Nucleus accumbens (tissue), 56 donors: ENCODE measurements around the gene RALGAPA1.
A peak's percentile ranks its signal among the peaks of the same experiment; 100 is the strongest.
"Not testable (repeated sequence)": the region's sequence is repeated elsewhere in the genome, so short reads cannot be mapped to it uniquely, and the experiment has no call there.

ENCODE experiments used
- DNase-seq, 56 donors: peaks; one replicate each; lab custom pipeline; 2025; lab: John Stamatoyannopoulos, UW

RALGAPA1 gene

DNA sequence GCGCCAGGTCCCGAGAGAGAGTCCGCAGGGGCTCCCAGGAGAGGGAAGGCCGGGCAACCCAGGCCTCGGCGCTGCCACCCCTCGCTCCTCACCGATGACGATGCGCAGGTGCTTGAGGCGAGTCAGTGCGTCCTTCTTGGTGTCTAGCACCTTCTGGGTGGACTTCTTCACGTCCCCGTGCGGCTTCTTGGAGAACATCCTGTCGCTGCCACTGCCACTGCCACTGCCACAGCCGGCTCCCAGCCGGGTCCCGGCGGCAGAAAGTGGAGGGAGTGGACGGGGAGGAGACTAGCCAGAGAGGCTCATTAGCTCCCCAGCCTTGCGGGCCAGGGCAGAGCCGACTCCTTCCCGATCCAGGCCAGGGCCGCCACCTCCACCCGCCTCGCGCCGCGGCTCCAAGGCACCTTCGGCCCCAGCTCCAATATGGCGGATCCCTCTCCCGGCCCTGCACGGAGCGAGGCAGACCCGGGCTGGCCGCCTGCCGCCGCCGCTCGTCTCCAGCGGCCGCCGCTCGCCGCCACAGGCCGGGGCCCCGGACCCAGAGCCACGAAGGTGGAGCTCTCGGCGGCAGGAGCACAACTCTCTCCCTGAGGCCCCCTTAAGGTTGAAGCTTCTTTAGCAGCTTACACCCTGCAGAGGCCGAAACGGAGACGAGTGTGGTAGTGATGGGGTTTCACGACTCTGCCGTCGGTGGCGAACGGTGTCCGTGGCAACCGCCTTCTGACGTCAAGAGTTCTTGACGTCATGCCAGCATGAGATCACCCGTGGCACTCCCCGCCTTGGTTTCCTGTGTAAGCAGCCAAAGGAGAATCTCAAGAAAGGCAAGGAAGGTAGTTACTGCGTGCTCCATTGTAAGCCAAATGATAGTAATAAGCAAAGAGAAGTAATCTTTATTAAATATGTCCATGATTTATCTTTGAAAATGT is at the start of gene RALGAPA1:
RALGAPA1 (minus strand) TSS at position 658 of the 926 bp plus-strand sequence; CDS start at position 198, 460 bp downstream.
- DNase-seq, result peak; percentile 51 to 96 (median 84)

DNA sequence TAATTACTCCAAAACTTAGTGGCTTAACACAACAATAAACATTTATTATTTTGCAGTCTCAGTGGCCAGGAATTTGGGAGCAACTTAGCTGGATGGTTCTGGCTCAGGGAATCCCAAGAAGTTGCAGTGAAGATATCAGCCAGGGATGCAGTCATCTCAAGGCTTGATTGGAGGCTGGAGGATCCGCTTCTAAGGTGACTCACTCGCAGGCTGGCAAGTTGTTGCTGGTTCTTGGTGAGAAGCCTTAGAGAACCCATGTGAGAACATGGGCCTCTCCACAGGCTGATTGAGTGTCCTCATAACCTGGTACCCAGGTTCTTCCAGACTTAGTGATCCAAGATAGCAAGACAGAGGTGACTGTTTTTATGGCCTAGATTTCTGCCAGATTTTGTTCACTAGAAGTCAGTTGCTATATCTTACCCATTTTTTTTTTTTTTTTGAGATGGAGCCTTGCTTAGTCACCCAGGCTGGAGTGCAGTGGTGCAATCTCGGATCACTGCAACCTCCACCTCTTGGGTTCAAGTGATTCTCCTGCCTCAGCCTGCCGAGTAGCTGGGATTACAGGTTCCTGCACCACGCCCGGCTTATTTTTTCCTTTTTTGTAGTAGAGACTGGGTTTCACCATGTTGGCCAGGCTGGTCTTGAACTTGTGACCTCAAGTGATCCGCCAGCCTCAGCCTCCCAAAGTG is 49.6 kb upstream of the RALGAPA1 start:
- no peak for DNase-seq

DNA sequence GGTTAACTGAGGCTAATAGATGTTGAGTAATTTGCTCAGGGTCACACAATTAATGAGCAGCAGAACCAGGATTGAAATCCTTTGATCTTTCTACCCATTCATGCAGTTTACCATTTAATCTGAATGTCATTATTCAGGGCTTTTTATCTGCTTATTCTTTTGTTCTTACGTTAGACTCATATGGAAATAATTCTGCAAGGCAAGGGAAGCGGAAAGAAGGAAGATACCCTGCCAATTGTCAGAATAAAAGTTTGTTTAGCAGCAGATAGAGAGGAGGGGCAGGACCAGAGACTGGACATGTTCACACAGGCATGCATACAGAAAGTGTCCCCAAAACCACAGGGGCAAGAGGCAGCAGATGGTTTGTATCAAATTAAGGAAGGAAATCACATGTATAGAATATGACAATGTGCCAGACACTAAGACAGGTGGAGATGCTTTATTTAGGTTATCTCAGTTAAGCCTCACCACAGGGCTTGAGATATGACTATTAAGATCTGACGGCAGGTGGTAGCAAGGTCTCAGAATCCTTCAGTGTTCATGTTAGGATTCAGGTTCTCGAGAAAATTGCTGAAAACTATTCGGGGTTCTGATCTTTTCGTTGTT is 46.9 kb upstream of the RALGAPA1 start:
- no peak for DNase-seq

DNA sequence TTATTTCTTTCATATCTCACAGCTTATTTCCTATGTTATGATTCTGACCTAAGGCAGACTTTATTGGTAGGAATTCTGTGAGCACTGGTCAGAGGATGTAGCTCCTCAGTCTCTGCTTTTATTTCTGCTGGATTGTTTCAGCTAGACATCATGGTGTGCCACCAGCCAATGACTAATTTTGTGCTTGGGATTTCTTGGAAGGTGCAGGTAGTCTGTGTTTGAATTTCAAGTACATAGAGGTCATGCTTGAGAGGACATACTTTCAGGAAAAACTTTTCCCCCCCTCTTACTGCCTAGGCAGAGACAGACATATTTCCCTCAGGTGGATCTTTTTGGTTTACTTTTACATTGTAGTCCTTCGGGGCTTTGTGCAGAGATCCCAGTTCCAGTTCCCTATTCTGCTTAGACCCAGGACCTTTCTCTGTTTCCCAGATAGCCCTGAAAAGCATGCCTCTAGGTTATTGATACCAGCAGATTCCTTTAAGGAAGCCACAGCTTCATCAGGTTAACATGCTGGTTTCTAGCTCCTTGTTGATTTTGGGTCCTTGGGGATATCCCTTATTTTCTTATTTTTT is 45.7 kb upstream of the RALGAPA1 start:
- DNase-seq, result no peak

DNA sequence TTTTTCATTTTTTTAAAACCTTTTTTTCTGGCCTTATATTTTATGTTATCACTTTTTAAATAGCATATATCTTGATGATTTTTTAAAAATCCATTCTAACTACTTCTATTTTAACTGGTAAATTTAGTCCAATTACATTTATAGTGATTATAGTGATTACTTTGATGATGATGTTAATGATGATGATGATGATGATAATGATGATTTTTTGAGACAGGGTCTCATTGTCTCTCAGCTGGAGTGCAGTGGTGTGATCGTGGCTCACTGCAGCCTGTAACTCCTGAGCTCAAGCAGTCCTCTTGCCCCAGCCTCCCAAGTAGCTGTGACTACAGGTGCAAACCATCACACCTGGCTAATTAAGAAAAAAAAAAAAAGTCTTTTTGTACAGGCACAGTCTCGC is 44.1 kb upstream of the RALGAPA1 start:
- no peak for DNase-seq

DNA sequence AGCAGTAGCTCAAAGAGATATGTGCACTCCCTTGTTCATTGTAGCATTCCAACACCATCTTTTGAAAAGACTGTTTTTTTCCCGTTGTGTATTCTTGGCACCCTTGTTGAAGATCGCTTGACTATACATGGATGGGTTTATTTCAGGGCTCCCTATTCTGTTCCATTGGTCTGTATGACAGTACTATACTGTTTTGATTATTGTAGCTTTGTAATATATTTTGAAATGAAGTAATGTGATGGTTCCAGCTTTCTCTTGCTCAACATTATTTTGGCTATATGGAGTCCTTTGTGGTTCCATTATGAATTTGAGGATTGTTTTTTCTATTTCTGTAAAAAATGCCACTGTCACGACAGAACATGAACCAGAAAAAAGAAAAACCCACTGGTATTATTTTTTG is 42.7 kb upstream of the RALGAPA1 start:
- DNase-seq, result no peak

DNA sequence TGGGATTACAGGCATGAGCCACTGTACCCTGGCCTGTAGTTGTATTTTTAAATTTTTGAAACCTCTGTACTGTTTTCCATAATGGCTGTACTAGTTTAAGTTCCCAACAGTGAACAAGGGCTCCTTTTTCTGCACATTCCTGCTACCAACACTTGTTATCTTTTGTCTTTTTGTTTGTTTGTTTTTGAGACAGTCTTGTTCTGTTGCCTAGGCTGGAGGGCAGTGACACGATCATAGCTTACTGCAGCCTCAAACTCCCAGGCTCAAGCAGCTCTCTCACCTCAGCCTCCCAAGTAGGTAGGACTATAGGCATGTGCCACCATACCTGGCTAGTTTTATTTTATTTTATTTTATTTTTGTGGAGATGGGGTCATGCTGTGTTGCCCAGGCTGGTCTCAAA is 40.0 kb upstream of the RALGAPA1 start:
- DNase-seq, result no peak

DNA sequence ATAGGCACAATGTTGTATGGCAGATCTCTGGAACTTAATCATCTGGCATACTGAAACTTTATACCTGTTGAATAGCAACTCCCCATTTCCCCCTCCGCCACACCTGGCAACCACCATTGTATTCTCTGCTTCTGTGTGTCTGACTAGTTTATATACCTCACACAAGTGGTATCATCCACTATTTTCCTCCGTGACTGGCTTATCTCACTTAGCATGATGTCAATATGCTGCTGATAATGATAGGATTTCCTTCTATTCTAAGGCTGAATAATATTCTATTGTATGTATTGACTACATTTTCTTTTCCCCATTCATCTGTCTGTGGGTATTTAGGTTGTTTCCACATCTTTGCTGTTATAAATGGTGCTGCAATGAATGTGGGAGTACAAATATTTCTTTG is 38.5 kb upstream of the RALGAPA1 start:
- no peak for DNase-seq

DNA sequence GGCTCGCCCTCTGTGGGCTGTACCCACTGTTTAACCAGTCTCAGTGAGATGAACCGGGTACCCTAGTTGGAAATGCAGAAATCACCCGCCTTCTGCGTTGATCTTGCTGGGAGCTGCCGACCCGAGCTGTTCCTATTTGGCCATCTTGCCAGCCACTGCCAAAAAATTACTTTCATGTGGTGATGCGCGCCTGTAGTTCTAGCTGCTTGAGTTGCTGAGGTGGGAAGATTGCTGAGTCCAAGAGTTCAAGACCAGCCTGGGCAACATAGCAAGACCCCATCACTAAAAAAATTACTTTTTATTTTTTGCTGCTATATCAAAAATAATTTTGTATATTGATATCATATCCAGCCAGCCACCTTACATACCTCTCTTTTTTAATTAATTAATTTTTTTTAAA is 35.4 kb upstream of the RALGAPA1 start:
- DNase-seq, result no peak

DNA sequence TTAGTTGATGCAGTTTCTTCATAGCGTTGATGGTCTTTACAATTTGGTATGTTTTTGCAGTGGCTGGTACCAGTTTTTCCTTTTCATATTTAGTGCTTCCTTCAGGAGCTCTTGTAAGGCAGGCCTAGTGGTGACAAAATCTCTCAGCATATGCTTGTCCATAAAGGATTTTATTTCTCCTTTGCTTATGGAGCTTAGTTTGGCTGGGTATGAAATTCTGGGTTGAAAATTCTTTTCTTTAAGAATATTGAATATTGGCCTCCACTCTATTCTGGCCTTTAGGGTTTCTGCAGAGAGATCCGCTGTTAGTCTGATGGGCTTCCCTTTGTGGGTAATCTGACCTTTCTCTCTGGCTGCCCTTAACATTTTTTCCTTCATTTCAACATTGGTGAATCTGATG is 33.1 kb upstream of the RALGAPA1 start:
- not testable (repeated sequence) for DNase-seq

DNA sequence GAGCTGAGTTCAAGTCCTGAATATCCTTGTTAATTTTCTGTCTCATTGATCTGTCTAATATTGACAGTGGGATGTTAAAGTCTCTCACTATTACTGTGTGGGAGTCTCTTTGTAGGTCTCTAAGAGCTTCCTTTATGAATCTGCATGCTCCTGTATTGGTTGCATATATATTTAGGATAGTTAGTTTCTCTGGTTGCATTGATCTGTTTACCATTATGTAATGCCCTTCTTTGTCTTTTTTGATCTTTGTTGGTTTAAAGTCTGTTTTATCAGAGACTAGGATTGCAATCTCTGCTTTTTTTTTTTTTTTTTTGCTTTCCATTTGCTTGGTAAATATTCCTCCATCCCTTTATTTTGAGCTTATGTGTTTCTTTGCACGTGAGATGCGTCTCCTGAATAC is 32.6 kb upstream of the RALGAPA1 start:
- DNase-seq, result not testable (repeated sequence)

DNA sequence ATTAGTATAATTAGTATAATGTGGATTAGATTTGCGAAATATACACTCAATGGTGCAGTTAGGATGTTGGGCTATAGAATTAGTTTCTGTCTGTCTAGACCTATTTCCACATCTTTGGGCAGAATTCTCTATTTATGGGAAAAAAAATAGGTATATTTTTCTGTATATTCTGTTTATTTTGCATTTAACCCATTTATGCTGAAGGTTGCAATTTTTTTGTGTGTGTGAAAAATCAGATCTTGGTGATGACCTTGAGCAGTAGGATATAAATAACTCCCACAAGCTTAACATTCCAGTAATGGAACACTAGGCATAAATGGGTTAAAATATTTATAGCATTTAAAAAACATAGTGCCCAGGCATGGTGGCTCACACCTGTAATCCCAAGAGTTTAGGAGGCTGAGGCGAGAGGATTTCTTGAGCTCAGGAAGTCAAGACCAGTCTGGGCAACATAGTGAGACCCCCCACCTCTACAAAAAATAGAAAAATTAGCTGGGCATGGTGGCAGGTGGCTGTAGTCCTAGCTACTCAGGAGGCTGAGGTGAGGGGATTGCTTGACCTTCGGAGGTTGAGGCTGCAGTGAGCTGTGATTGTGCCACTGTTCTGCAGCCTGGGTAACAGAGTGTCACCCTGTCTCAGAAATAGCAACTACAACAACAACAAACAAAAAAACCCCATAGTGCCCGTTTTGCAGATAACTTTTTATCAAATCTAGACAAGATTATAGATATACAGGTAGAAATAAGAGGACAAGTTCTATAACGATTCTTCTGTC is 26.3 kb upstream of the RALGAPA1 start:
- no peak for DNase-seq

DNA sequence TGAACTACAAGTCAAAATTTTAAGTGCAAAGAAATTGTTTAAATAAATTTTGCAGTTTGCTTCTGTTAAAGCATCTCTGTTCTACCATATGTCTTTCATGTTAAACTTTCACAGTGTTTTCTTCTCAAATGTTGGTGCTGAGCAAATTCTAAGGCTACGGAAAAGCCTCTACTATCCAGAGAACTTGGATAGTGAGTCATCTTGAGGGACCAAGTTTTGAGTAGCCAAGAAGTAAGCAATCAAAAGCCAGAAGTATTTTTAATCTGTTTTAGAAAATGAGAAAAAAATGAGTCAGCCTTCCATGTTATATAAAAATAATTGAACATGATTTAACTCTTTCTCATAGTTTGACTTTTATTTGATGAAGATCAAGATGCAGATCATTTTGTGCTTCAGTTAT is 20.4 kb upstream of the RALGAPA1 start:
- DNase-seq, result no peak

DNA sequence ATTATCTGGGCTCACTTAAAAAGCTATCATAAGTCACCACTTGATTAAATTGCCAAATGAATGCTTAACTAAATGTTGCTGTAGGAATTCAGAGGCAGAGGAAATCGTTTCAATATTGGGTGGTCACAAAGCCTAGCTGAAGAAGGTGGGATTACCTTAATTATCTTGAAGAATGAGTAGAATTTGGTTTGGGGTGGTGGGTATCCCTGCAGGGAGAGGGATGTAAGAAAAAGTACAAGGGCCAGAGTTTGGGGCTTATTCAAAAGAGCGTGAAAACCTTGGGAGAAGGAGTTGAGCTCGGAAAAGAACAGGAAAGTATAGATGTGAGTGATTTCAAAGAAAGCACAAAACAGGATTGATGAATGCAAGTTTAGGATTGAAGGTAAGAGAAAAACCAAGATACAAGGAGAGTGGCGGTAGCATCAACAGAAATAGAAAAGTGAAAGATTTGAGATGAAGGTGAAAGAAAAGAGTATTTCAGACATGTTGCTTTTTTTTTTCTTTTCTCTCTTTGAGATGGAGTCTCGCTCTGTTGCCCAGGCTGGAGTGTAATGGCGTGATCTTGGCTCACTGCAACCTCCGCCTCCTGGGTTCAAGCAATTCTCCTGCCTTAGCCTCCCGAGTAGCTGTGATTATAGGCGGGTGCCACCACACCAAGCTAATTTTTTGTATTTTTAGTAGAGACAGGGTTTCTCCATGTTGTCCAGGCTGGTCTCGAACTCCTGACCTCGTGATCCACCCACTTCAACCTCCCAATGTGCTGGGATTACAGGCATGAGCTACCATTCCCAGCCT is 18.8 kb upstream of the RALGAPA1 start:
- DNase-seq, result no peak

DNA sequence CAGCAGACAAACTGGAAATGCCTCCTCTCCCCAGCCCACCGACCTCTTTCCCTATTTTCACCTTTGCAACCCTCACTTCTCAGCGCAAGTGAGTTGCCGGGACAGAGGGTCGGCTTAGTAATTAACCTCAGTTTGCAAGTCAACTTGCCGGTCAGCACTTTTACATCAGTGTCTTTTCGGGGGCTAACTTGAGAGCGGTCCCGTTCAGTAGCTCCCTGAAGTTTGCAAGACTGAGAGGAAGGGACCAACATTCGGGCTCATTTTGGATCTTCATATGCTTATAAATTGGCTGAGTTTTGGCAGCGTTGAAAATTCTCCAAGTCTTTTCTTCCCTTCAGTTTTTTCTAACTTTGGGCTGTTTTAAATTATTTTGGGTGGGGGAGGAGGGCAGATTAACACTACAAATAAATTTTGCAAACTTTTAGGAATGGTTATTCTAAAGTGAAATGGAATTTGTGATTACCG is 17.9 kb upstream of the RALGAPA1 start:
- no peak for DNase-seq

DNA sequence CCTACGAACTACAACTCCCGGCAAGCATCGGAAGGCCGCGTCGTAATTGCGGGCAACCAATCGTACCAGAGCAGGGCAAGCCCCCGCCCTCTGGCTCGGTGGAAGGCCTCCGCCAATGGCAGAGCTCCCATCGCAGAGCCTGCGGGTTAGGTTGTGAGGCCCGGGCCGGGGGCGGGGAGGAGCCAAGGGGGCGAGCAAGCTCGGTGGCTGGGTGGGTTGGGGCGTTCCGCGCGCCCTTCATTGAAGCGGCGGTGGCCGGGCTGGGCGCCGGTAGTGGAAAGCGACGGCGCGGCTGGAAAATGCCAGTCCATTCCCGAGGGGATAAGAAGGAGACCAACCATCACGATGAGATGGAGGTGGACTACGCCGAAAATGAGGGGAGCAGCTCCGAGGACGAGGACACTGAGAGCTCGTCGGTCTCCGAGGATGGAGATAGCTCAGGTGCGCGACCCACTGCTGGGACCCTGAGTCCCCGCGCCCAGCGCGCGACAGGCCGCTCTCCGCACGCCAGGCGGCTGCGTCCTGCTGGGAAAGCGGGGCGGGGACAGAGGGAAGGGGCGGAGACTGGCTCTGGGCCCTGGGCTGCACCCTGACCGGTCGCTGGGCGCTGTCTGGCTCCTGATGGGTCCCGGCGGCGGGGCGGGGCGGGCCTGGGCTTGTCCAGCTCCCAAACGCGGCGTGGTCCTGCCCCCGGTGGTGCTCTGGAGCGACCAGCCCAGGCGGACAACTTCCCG is 17.3 kb upstream of the RALGAPA1 start, which contains the start of gene BRMS1L:
BRMS1L (plus strand) TSS at position 121 of the 734 bp plus-strand sequence; CDS start at position 300, 179 bp downstream.
- DNase-seq, result peak; percentile 80 to 99 (median 97)

DNA sequence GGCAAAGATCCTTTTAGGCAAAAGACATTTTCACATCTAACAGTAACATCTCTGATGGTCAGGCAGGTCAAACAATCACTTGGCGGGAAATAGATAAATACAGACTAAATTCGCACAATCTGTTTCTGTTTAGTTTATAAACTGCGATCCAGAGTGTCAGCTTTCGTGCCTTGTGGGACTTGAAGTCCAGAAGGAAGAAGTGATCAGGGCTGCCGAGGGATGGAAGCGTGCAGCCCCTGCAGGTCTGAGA is 16.8 kb upstream of the RALGAPA1 start:
- no peak for DNase-seq

DNA sequence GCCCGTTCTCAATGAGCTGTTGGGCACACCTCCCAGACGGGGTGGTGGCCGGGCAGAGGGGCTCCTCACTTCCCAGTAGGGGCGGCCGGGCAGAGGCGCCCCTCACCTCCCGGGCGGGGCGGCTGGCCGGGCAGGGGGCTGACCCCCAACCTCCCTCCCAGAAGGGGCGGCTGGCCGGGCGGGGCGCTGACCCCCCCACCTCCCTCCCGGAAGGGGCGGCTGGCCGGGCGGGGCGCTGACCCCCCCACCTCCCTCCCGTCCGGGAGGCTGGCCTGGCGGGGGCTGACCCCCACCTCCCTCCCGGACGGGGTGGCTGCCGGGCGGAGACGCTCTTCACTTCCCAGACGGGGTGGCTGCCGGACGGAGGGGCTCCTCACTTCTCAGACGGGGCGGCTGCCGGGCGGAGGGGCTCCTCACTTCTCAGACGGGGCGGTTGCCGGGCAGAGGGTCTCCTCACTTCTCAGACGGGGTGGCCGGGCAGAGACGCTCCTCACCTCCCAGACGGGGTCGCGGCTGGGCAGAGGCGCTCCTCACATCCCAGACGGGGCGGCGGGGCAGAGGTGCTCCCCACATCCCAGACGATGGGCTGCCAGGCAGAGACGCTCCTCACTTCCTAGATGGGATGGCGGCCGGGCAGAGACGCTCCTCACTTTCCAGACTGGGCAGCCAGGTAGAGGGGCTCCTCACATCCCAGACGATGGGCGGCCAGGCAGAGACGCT is 15.5 kb upstream of the RALGAPA1 start:
- not testable (repeated sequence) for DNase-seq
